Esophagus muscularis mucosa (tissue), 4 donors: ENCODE data around the gene BIK. TPM values are rescaled to one million over a fixed set of nuclear protein-coding genes. Genes with fewer than 3 reads are reported as not detected.

Experiments
- DNase-seq: peaks from one replicate; pipeline ENCODE4 v3.0.0-alpha.2; 2017; ENCODE audit errors: extremely low spot score
- H3K27ac ChIP-seq, 4 donors: fragments of 200-600 bp; sonication (generic); replicated peaks in 1 of 4; 1 replicate in 3 of 4; 2 replicates in 1 of 4; pipeline ENCODE4 v1.5.1; 2016 to 2019; ENCODE audit warnings: mild to moderate bottlenecking in 1 of 4
- H3K27me3 ChIP-seq, 4 donors: fragments of 200-600 bp; sonication (generic); one replicate each; pipeline versions ENCODE4 v1.5.1 to v1.6.0; 2016 to 2019
- H3K36me3 ChIP-seq, 4 donors: fragments of 200-600 bp; sonication (generic); one replicate each; pipeline ENCODE4 v1.5.1; 2016 to 2019
- H3K4me1 ChIP-seq, 4 donors: fragments of 200-600 bp; sonication (generic); one replicate each; pipeline ENCODE4 v1.5.1; 2016 to 2019
- H3K4me3 ChIP-seq, 4 donors: fragments of 200-600 bp; sonication (generic); 1 replicate in 2 of 4; 2 replicates in 2 of 4; pipeline ENCODE4 v1.5.1; 2016 to 2019; ENCODE audit warnings: mild to moderate bottlenecking in 4 of 4, moderate library complexity in 1 of 4
- H3K9me3 ChIP-seq, 4 donors: fragments of 200-600 bp; sonication (generic); 1 replicate in 3 of 4; 2 replicates in 1 of 4; pipeline ENCODE4 v1.5.1; 2016 to 2019
- CTCF ChIP-seq, 3 experiments: fragments of 200-600 bp in 2 of 3; fragments of 450-650 bp in 1 of 3; sonication (generic) in 2 of 3; IDR thresholded peaks; one replicate each; pipeline ENCODE4 v1.5.1; 2017 to 2019; ENCODE audit warnings: antibody characterized with exemption in 3 of 3, mild to moderate bottlenecking in 2 of 3, moderate library complexity in 1 of 3
- EP300 ChIP-seq: sonication (generic); formaldehyde crosslinking; IDR thresholded peaks from one replicate; pipeline ENCODE4 v1.6.1; 2017; ENCODE audit warnings: antibody characterized with exemption
- POLR2A ChIP-seq: fragments of 450-650 bp; IDR thresholded peaks from one replicate; pipeline ENCODE4 v1.6.1; 2017; ENCODE audit warnings: antibody characterized with exemption, moderate library complexity, mild to moderate bottlenecking, low read depth
- POLR2AphosphoS5 ChIP-seq, 2 donors: sonication (generic); formaldehyde crosslinking; IDR thresholded peaks; one replicate each; pipeline ENCODE4 v1.6.1; 2017; ENCODE audit warnings: antibody characterized with exemption in 2 of 2
- WGBS: methylation state at CpG from one replicate; pipeline ENCODE4 v1.1.5; 2018; 5-methylcytosine and 5-hydroxymethylcytosine counted together
- intact Hi-C: fragments of 100-400 bp; cut with DNase I; formaldehyde crosslinking; loops from one replicate; pipeline ENCODE4 v1.15.1; 2023
- total RNA-seq, 4 donors: library from RNA; depleted of rRNA; stranded (reverse); fragments of >200 nt; gene quantifications; one replicate each; pipeline versions ENCODE4 v1.1.0 to v1.2.1, GENCODE V29; 2016

The BIK gene
- total RNA-seq, 4 donors from 2014 or later = 0.32 TPM; not detected in 3

- Histone ChIP-seq H3K27ac (no peak overlapping the region), H3K27me3 (no peaks in the 10 kb centered on the region), H3K4me3 (no peak overlapping the region), H3K36me3 (peaks cover 10 to 71% (median 61%) of the 10 kb centered on the region in 4 donors), H3K4me1 (peaks cover 9 to 30% (median 25%) of the 10 kb centered on the region in 4 donors), H3K9me3 (no peaks in the 10 kb centered on the region)
- no peak for DNase-seq
- WGBS = 81% methylated on average over 13 of the region's 23 CpGs
- intact Hi-C loops = no loop called here
- no peak for TF ChIP-seq CTCF (IDR thresholded peaks at IDR 0.05)
Observed at GRCh38 chr22:43166132-43166930, 55.8 kb downstream of the BIK start.

GRCh38 chr22:43167001-43167589 is 56.5 kb downstream of the BIK start:
- WGBS = 92% methylated on average over 19 of the region's 19 CpGs
- no peak for TF ChIP-seq POLR2A
- no peak for TF ChIP-seq CTCF (IDR thresholded peaks at IDR 0.05)
- peaks cover 16 to 71% (median 63%) of the 10 kb centered on the region in 4 donors for H3K36me3 ChIP-seq

GRCh38 chr22:43168471-43169309 is 58.1 kb downstream of the BIK start:
- intact Hi-C loops = no loop called here
- Histone ChIP-seq H3K27ac (no peak overlapping the region), H3K36me3 (peaks cover 22 to 75% (median 65%) of the 10 kb centered on the region in 4 donors), H3K4me1 (peaks cover 4 to 17% (median 13%) of the 10 kb centered on the region in 4 donors), H3K9me3 (no peaks in the 10 kb centered on the region), H3K4me3 (no peak overlapping the region), H3K27me3 (no peaks in the 10 kb centered on the region)
- DNase-seq = no peak
- WGBS = 92% methylated on average over 12 of the region's 25 CpGs
- TF ChIP-seq CTCF (IDR thresholded peaks at IDR 0.05) = no peak
- TF ChIP-seq EP300 = no peak

More at GRCh38 chr22:43167001-43167589, 56.5 kb downstream of the BIK start:
- H3K9me3 ChIP-seq = no peaks in the 10 kb centered on the region
- intact Hi-C loops = no loop called here
- no peak for DNase-seq
- no peaks in the 10 kb centered on the region for H3K27me3 ChIP-seq
- H3K27ac ChIP-seq = no peak overlapping the region
- no peak overlapping the region for H3K4me3 ChIP-seq
- peaks cover 9 to 30% (median 25%) of the 10 kb centered on the region in 4 donors for H3K4me1 ChIP-seq

- peaks cover 30 to 83% (median 73%) of the 10 kb centered on the region in 4 donors for H3K36me3 ChIP-seq
- WGBS = 87% methylated on average over 15 of the region's 23 CpGs
- DNase-seq = no peak
- intact Hi-C loops = no loop called here
- no peaks in the 10 kb centered on the region for H3K9me3 ChIP-seq
- peaks cover 0 to 8% (median 5%) of the 10 kb centered on the region in 4 donors for H3K4me1 ChIP-seq
- no peak overlapping the region for H3K27ac ChIP-seq
- no peak for TF ChIP-seq POLR2A
- no peak for TF ChIP-seq POLR2AphosphoS5 (IDR thresholded peaks at IDR 0.05)
- no peak for TF ChIP-seq CTCF (IDR thresholded peaks at IDR 0.05)
- TF ChIP-seq EP300 = no peak
- no peak overlapping the region for H3K4me3 ChIP-seq
- H3K27me3 ChIP-seq = no peaks in the 10 kb centered on the region
Observed at GRCh38 chr22:43169310-43170130, 59.0 kb downstream of the BIK start.
